GM19099 (cell line): ENCODE results near the gene FAM153A.
"Not testable (repeated sequence)": the region's sequence is repeated elsewhere in the genome, so short reads cannot be mapped to it uniquely, and the experiment has no call there.

Experiments
- POLR2A ChIP-seq: IDR thresholded peaks from 3 replicates; pipeline ENCODE4 v1.6.1; 2011; ENCODE audit warnings: low read depth; ENCODE audit not compliant: insufficient read length; ENCODE audit errors: extremely low read depth

FAM153A gene

DNA sequence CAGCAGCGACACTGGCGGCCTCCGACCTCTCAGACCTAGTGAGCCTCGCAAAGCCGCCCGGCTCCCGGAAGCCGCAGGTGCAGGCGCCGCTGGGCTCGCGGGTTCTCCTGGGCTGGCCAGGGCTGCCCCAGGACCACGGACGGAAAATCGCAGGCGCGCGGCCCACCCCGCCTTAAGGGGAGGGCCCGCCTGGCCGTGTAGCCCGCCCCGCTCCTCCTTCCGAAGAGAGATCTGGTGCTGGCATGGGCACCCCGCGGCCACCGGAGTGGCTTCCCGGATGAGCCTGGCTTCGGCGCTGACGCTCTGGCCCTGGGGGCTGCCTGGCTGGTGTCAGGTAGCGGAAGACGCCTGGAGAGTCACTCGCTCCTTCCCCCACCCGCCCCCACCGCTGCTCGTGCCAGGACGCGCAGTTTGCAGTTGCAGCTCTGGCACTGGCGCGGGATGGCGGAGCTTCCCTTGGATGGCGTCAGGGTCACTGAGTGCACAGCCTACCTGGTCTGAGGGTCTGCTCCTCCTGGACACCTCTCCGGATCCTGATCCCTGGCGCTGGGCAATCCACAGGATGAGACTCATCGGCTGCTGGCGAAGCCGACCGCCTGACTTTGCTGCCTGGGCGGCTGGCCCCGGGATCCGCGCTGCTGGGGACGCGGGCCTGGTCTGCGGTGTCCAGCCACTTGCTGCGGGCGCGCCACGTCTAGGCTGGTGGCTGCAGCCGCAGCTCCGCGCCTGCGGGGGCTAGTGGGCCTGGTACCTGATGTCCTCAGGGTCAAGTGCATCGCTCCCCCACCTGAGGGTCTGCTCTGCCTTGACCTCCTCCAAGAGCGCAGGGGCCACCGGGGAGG, at the start of gene FAM153A:
Gene FAM153A, minus strand, starts transcription at position 108 of the 842 bp plus-strand sequence.
- not testable (repeated sequence) for TF ChIP-seq POLR2A
